H9 (cell line): ENCODE measurements around the gene KAT6B. TPM values are rescaled to one million over a fixed set of nuclear protein-coding genes. Genes with fewer than 3 reads are reported as not detected.

Experiments
- DNase-seq: peaks from one replicate; pipeline ENCODE4 v3.0.0-alpha.2; 2017
- H2AFZ ChIP-seq: one replicate; pipeline ENCODE4 v1.6.1; 2013; ENCODE audit warnings: mild to moderate bottlenecking, low read length, control low read depth, moderate library complexity
- H2AK5ac ChIP-seq: 2 replicates; pipeline ENCODE4 v1.6.1; 2013; ENCODE audit warnings: low read length, control low read depth, mixed read lengths; ENCODE audit not compliant: insufficient read length
- H2BK120ac ChIP-seq: one replicate; pipeline ENCODE4 v1.6.1; 2013; ENCODE audit warnings: low read depth, mild to moderate bottlenecking, low read length, control low read depth, inconsistent platforms; ENCODE audit not compliant: poor library complexity, severe bottlenecking
- H2BK12ac ChIP-seq: 2 replicates; pipeline ENCODE4 v1.6.1; 2013; ENCODE audit warnings: low read length, control low read depth, mixed read lengths, low read depth; ENCODE audit not compliant: insufficient read length
- H2BK15ac ChIP-seq: 2 replicates; pipeline ENCODE4 v1.6.1; 2013; ENCODE audit warnings: low read depth, low read length, control low read depth
- H2BK20ac ChIP-seq: one replicate; pipeline ENCODE4 v1.6.1; 2013; ENCODE audit warnings: low read depth, mild to moderate bottlenecking, low read length, control low read depth, inconsistent platforms; ENCODE audit not compliant: poor library complexity, severe bottlenecking
- H2BK5ac ChIP-seq: 2 replicates; pipeline ENCODE4 v1.6.1; 2013; ENCODE audit warnings: low read length, control low read depth, mixed read lengths; ENCODE audit not compliant: insufficient read length
- H3K14ac ChIP-seq: 2 replicates; pipeline ENCODE4 v1.6.1; 2013; ENCODE audit warnings: low read length, control low read depth; ENCODE audit not compliant: insufficient read depth
- H3K18ac ChIP-seq: 2 replicates; pipeline ENCODE4 v1.6.1; 2013; ENCODE audit warnings: low read depth, mild to moderate bottlenecking, mixed read lengths, low read length, control low read depth; ENCODE audit not compliant: insufficient read length
- H3K23ac ChIP-seq: 2 replicates; pipeline ENCODE4 v1.6.1; 2013; ENCODE audit warnings: low read length, control low read depth, mixed read lengths, low read depth; ENCODE audit not compliant: insufficient read length
- H3K23me2 ChIP-seq: 2 replicates; pipeline ENCODE4 v1.6.1; 2013; ENCODE audit warnings: low read depth, mild to moderate bottlenecking, mixed read lengths, low read length, control low read depth; ENCODE audit not compliant: insufficient read length, poor library complexity, severe bottlenecking
- H3K27ac ChIP-seq: 2 replicates; pipeline ENCODE4 v1.5.1; 2013; ENCODE audit warnings: low read length, control low read depth, mixed read lengths, low read depth; ENCODE audit not compliant: insufficient read length
- H3K27me3 ChIP-seq: 2 replicates; pipeline ENCODE4 v1.6.1; 2013; ENCODE audit warnings: low read length, control low read depth, inconsistent platforms; ENCODE audit not compliant: insufficient read depth
- H3K4ac ChIP-seq: 2 replicates; pipeline ENCODE4 v1.6.1; 2013; ENCODE audit warnings: low read depth, mild to moderate bottlenecking, control low read depth, inconsistent platforms, low read length, moderate library complexity
- H3K4me1 ChIP-seq: 2 replicates; pipeline ENCODE4 v1.6.1; 2013; ENCODE audit warnings: low read length, control low read depth, inconsistent platforms; ENCODE audit not compliant: insufficient read depth
- H3K4me2 ChIP-seq: 2 replicates; pipeline ENCODE4 v1.6.1; 2013; ENCODE audit warnings: low read length, control low read depth, mixed read lengths; ENCODE audit not compliant: insufficient read length, insufficient read depth
- H3K56ac ChIP-seq: 2 replicates; pipeline ENCODE4 v1.6.1; 2013; ENCODE audit warnings: low read depth, mild to moderate bottlenecking, mixed read lengths, low read length, control low read depth; ENCODE audit not compliant: insufficient read length
- H3K79me1 ChIP-seq: 2 replicates; pipeline ENCODE4 v1.6.1; 2013; ENCODE audit warnings: low read depth, mild to moderate bottlenecking, moderate library complexity, low read length, control low read depth, inconsistent platforms; ENCODE audit not compliant: insufficient read depth, poor library complexity, severe bottlenecking
- H3K79me2 ChIP-seq: 2 replicates; pipeline ENCODE4 v1.6.1; 2013; ENCODE audit warnings: low read length, control low read depth, inconsistent platforms; ENCODE audit not compliant: insufficient read depth
- H3K9ac ChIP-seq: 2 replicates; pipeline ENCODE4 v1.6.1; 2013; ENCODE audit warnings: low read length, control low read depth, mixed read lengths; ENCODE audit not compliant: insufficient read length; ENCODE audit errors: extremely low read depth
- H3K9me3 ChIP-seq: one replicate; pipeline ENCODE4 v1.6.1; 2013; ENCODE audit warnings: low read depth, low read length, inconsistent platforms; ENCODE audit not compliant: control insufficient read depth
- H3T11ph ChIP-seq: one replicate; pipeline ENCODE4 v1.6.1; 2013; ENCODE audit warnings: mild to moderate bottlenecking, low read length, control low read depth, inconsistent platforms
- H4K20me1 ChIP-seq: one replicate; pipeline ENCODE4 v1.6.1; 2013; ENCODE audit not compliant: control insufficient read depth, insufficient read length, insufficient read depth
- H4K5ac ChIP-seq: 2 replicates; pipeline ENCODE4 v1.6.1; 2013; ENCODE audit warnings: low read depth, mild to moderate bottlenecking, mixed read lengths, low read length, control low read depth; ENCODE audit not compliant: insufficient read length
- H4K8ac ChIP-seq: replicated peaks from 2 replicates; pipeline ENCODE4 v1.6.1; 2013; ENCODE audit warnings: low read length, control low read depth, mixed read lengths, low read depth; ENCODE audit not compliant: insufficient read length
- H4K91ac ChIP-seq: 2 replicates; pipeline ENCODE4 v1.6.1; 2013; ENCODE audit warnings: low read depth, mild to moderate bottlenecking, moderate library complexity, mixed read lengths, low read length, control low read depth; ENCODE audit not compliant: insufficient read length
- H3K27ac Mint-ChIP-seq, 3 experiments: 2 replicates in 2 of 3; 3 replicates in 1 of 3; pipeline ENCODE4 v1.8.0; 2020 to 2021; ENCODE audit warnings: mixed read lengths in 3 of 3, mild to moderate bottlenecking in 1 of 3, moderate library complexity in 1 of 3
- H3K27me3 Mint-ChIP-seq: 2 replicates; pipeline ENCODE4 v1.8.0; 2021; ENCODE audit warnings: low read depth, mild to moderate bottlenecking, moderate library complexity, mixed read lengths
- H3K36me3 Mint-ChIP-seq, 3 experiments: 2 replicates in 2 of 3; 3 replicates in 1 of 3; pipeline ENCODE4 v1.8.0; 2020 to 2021; ENCODE audit warnings: low read depth in 3 of 3, mixed read lengths in 3 of 3; ENCODE audit not compliant: insufficient read depth in 1 of 3
- H3K4me1 Mint-ChIP-seq, 2 experiments: 2 replicates each; pipeline ENCODE4 v1.8.0; 2020; ENCODE audit warnings: mixed read lengths in 2 of 2
- H3K4me3 Mint-ChIP-seq, 2 experiments: 2 replicates in 1 of 2; 3 replicates in 1 of 2; pipeline ENCODE4 v1.8.0; 2020 to 2021; ENCODE audit warnings: mild to moderate bottlenecking in 2 of 2, mixed read lengths in 2 of 2, moderate library complexity in 1 of 2
- H3K9me3 Mint-ChIP-seq, 2 experiments: 2 replicates in 1 of 2; 3 replicates in 1 of 2; pipeline ENCODE4 v1.8.0; 2020; ENCODE audit warnings: mild to moderate bottlenecking in 2 of 2, mixed read lengths in 2 of 2, moderate library complexity in 1 of 2
- CTCF ChIP-seq: fragments of 200-600 bp; sonication (generic); conservative IDR thresholded peaks from 3 replicates; pipeline ENCODE4 v1.8.0; 2021; ENCODE audit warnings: antibody characterized with exemption, mild to moderate bottlenecking
- WGBS: extraction: QIAGEN DNeasy Blood & Tissue Kit; methylation state at CpG from one replicate; pipeline ENCODE4 v1.1.7; 2013; ENCODE audit warnings: missing lambda C conversion rate, low lambda C conversion rate, mixed read lengths; ENCODE audit not compliant: insufficient read length; ENCODE audit errors: extremely low coverage; 5-methylcytosine and 5-hydroxymethylcytosine counted together
- total RNA-seq: library from RNA; stranded (reverse); gene quantifications from 2 replicates; pipeline ENCODE4 v1.2.1, GENCODE V29; 2021

The KAT6B gene
- total RNA-seq, 1 experiment from 2014 or later, result 34.2 TPM

- Histone ChIP-seq H3K4me2 (no peak overlapping the region), H3K79me1 (no peaks in the 10 kb centered on the region), H3K18ac (no peak overlapping the region), H3K23me2 (no peaks in the 10 kb centered on the region), H4K5ac (no peak overlapping the region), H3K79me2 (no peaks in the 10 kb centered on the region), H2BK12ac (no peak overlapping the region), H3K9ac (no peak overlapping the region), H4K20me1 (no peaks in the 10 kb centered on the region), H2BK120ac (no peak overlapping the region), H3K27me3 (no peaks in the 10 kb centered on the region), H3K4me1 (no peaks in the 10 kb centered on the region), H2AK5ac (no peak overlapping the region), H4K91ac (no peak overlapping the region), H3T11ph (no peak overlapping the region), H3K4ac (no peak overlapping the region), H3K9me3 (no peaks in the 10 kb centered on the region), H2AFZ (no peak overlapping the region), H4K8ac (no peak overlapping the region), H3K27ac (no peak overlapping the region), H2BK20ac (no peak overlapping the region), H3K14ac (no peak overlapping the region), H3K23ac (no peak overlapping the region), H2BK5ac (no peak overlapping the region), H2BK15ac (no peak overlapping the region), H3K56ac (no peak overlapping the region)
- no peak overlapping the region; a peak in 1 of 7 replicates for H3K27ac Mint-ChIP-seq
- TF ChIP-seq CTCF, result no peak
- DNase-seq, result no peak
- H3K9me3 Mint-ChIP-seq, result no peaks in the 10 kb centered on the region
- H3K27me3 Mint-ChIP-seq, result no peaks in the 10 kb centered on the region
- no peak overlapping the region for H3K4me3 Mint-ChIP-seq
- peaks cover 7% of the 10 kb centered on the region in 2 experiments; a peak in 2 of 4 replicates for H3K4me1 Mint-ChIP-seq
- WGBS, result no CpG with 5 or more reads among the region's 5 CpGs
- peaks cover 4 to 19% (median 11%) of the 10 kb centered on the region in 3 experiments; a peak in 5 of 7 replicates for H3K36me3 Mint-ChIP-seq
Measured at GRCh38 chr10:75034131-75034512, 207.7 kb downstream of the KAT6B start.
